Neural cell (in vitro differentiated cells): ENCODE measurements around the gene UBE2F.

Source experiments
- EP300 ChIP-seq: fragments of 450-650 bp; conservative IDR thresholded peaks from 2 replicates; pipeline ENCODE4 v1.6.1; 2014; ENCODE audit warnings: antibody characterized with exemption, mild to moderate bottlenecking, moderate library complexity; ENCODE audit not compliant: poor library complexity, severe bottlenecking
- REST ChIP-seq: IDR thresholded peaks from 2 replicates; pipeline ENCODE4 v1.6.1; 2012; ENCODE audit warnings: borderline replicate concordance
- TAF1 ChIP-seq: IDR thresholded peaks from 2 replicates; pipeline ENCODE4 v1.6.1; 2012; ENCODE audit warnings: low read depth
- TF ChIP-seq, protein P1 (sequence below): fragments of 450-650 bp; IDR thresholded peaks from 2 replicates; pipeline ENCODE4 v1.5.1; 2014; ENCODE audit warnings: antibody characterized with exemption, mild to moderate bottlenecking, moderate library complexity; ENCODE audit not compliant: poor library complexity, severe bottlenecking

DNA sequence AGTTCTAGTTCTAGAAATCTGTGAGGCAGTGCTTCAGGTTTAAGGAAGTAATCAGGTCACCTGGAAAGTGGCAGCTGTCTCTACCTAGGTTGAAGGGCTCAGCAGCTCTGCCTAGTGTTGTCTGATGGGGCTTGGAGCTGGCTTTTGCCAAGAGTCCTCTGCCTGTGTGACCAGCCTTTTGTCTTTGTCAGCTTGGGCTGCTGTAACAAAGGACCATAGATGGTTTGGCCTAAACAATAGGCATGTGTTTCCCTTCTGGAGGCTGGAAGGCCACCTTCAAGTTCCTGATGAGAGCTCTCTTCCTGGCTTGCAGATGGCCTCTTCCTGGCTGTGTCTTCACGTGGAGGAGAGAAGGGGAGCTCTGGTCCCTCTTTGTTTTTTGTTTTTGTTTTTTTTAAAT is 13.3 kb downstream of the UBE2F start:
- TF ChIP-seq, protein P1, sequence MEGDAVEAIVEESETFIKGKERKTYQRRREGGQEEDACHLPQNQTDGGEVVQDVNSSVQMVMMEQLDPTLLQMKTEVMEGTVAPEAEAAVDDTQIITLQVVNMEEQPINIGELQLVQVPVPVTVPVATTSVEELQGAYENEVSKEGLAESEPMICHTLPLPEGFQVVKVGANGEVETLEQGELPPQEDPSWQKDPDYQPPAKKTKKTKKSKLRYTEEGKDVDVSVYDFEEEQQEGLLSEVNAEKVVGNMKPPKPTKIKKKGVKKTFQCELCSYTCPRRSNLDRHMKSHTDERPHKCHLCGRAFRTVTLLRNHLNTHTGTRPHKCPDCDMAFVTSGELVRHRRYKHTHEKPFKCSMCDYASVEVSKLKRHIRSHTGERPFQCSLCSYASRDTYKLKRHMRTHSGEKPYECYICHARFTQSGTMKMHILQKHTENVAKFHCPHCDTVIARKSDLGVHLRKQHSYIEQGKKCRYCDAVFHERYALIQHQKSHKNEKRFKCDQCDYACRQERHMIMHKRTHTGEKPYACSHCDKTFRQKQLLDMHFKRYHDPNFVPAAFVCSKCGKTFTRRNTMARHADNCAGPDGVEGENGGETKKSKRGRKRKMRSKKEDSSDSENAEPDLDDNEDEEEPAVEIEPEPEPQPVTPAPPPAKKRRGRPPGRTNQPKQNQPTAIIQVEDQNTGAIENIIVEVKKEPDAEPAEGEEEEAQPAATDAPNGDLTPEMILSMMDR = no peak
- TF ChIP-seq TAF1 (no peak), REST (no peak), EP300 (no peak)
